ENCODE measurements around the gene BEST4. TPM values are rescaled to one million over a fixed set of nuclear protein-coding genes. Genes with fewer than 3 reads are reported as not detected.
A peak's percentile ranks its signal among the peaks of the same experiment; 100 is the strongest.
"Not testable (repeated sequence)": the region's sequence is repeated elsewhere in the genome, so short reads cannot be mapped to it uniquely, and the experiment has no call there.

The BEST4 gene
- total and polyA plus RNA-seq, 2 of the 13 experiments (the other 11 are each of a cell fraction or from before 2014, with no cell fraction given), result 0.77 to 1.4 TPM

- TF ChIP-seq ZHX2 (IDR thresholded peaks at IDR 0.05; ENCODE audit: low read depth) (peak; percentile 93), ZHX2 (CRISPR knock-in tag; IDR thresholded peaks at IDR 0.05; ENCODE audit: borderline replicate concordance) (no peak), FOXK2 (IDR thresholded peaks at IDR 0.05) (no peak; the same call in 1 of the 2 replicates)
Measured at GRCh38 chr1:44775078-44775929, 12.7 kb downstream of the BEST4 start, which contains the start of gene RPS8 (continued).

GRCh38 chr1:44766421-44766820, 21.5 kb downstream of the BEST4 start:
- H2AFZ ChIP-seq (ENCODE audit: low read length); H3K27me3 ChIP-seq (ENCODE audit: control insufficient read depth in 1 of 2, insufficient read depth in 2 of 2, low read length in 2 of 2); in situ Hi-C loops (cut with HindIII; ENCODE audit: extremely low pct_ligation_motif_present, low pct_unique_long_range_greater_than_20kb); ATAC-seq; H3K27ac ChIP-seq (ENCODE audit: extremely low read length, insufficient read depth, low read length); BruUV-seq (replicated peaks); CTCF ChIA-PET (ENCODE audit: low intra/inter-chr PET ratio, low total read pairs); H3K4me2 ChIP-seq (ENCODE audit: low read depth, low read length); H3K9ac ChIP-seq (ENCODE audit: insufficient read depth, low read depth, low read length); H3K9me3 ChIP-seq (ENCODE audit: low read length); H3K4me3 ChIP-seq (replicated peaks in 1 of 3; ENCODE audit: insufficient read depth in 1 of 3, low read depth in 2 of 3, low read length in 3 of 3); H4K20me1 ChIP-seq (ENCODE audit: insufficient read depth, low read length); intact Hi-C loops (cut with micrococcal nuclease; ENCODE audit: unreplicated experiment); H3K79me2 ChIP-seq (ENCODE audit: insufficient read depth, low read length); DNase-seq (ENCODE audit: low spot score); H3K4me1 ChIP-seq (ENCODE audit: insufficient read depth, low read length); FAIRE-seq: not testable (repeated sequence)
- H3K36me3 ChIP-seq (replicated peaks in 1 of 2; ENCODE audit: control insufficient read depth in 1 of 2, insufficient read depth in 2 of 2, low read length in 2 of 2), result peaks cover 21 to 45% of the 10 kb centered on the region in 2 experiments
- POLR2A ChIA-PET, result interaction anchor here (2.6 kb wide), 1 partner anchor 9 kb away, joined by 16 read pairs; the partner anchor contains the start of gene RPS8
- WGBS (ENCODE audit: low lambda C conversion rate), result 93% methylated on average over 6 of the region's 6 CpGs

All from HepG2 (cell line).